ENCODE results near the gene CERS4. TPM values are rescaled to one million over a fixed set of nuclear protein-coding genes. Genes with fewer than 3 reads are reported as not detected.
"Not testable (repeated sequence)": the region's sequence is repeated elsewhere in the genome, so short reads cannot be mapped to it uniquely, and the experiment has no call there.

The CERS4 gene
- total RNA-seq, 1 experiment from 2014 or later = 43.9 TPM

DNA sequence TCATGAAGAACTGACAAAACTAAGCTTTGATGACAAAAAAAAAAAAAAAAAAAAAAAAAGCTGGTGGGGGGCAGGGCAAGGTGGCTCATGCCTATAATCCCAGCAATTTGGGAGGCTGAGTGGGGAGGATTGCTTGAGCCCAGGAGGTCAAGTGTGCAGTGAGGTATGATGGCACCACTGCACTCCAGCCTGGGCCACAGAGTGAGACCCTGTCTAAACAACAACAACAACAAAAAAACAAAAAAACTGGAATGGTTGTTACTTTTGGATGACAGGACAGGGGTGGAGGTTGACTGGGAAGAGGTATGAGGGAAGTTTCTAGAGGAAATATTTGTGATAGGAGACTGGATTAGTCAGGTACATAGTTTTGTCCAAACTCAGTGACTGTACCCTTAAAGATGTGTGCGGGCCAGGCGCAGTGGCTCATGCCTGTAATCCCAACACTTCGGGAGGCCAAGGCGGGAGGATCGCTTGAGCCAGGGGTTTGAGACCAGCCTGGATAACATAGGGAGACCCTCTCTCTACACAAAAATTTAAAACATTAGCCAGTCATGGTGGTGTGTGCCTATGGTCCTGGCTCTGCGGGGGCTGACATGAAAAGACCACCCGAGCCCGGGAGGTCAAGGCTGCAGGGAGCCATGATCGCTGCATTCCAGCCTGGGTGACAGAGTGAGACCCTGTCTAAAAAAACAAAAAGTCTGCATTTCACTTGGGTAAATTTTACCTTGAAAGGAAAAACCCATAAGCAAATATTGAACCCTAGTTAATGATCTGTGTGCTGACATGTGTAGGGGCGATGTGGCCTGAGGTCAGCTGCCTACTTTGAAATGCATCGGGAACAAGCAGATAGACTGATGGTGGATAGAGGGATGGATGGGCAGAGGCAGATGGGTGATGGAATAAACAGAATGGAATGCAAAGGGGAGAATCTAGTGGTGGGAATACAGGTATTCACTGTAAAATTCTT is 37.0 kb downstream of the CERS4 start:
- H3K79me2 ChIP-seq (ENCODE audit: low read length) = no peaks in the 10 kb centered on the region
- no peak overlapping the region for H3K4me2 ChIP-seq (ENCODE audit: low read length)
- ChIA-PET POLR2A (ENCODE audit: unreplicated experiment) (interaction anchor here (0.6 kb wide), 1 partner anchor 134 kb away, joined by 3 read pairs; no protein-coding TSS in a partner anchor), CTCF (interaction anchor here (0.6 kb wide), 1 partner anchor 65 kb away, joined by 3 read pairs; no protein-coding TSS in a partner anchor)
- H3K36me3 ChIP-seq (ENCODE audit: low read depth, low read length) = no peaks in the 10 kb centered on the region
- H3F3A ChIP-seq (ENCODE audit: low read length, unreplicated experiment) = no peaks in the 10 kb centered on the region
- TF ChIP-seq, protein P1, sequence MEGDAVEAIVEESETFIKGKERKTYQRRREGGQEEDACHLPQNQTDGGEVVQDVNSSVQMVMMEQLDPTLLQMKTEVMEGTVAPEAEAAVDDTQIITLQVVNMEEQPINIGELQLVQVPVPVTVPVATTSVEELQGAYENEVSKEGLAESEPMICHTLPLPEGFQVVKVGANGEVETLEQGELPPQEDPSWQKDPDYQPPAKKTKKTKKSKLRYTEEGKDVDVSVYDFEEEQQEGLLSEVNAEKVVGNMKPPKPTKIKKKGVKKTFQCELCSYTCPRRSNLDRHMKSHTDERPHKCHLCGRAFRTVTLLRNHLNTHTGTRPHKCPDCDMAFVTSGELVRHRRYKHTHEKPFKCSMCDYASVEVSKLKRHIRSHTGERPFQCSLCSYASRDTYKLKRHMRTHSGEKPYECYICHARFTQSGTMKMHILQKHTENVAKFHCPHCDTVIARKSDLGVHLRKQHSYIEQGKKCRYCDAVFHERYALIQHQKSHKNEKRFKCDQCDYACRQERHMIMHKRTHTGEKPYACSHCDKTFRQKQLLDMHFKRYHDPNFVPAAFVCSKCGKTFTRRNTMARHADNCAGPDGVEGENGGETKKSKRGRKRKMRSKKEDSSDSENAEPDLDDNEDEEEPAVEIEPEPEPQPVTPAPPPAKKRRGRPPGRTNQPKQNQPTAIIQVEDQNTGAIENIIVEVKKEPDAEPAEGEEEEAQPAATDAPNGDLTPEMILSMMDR (conservative IDR thresholded peaks at IDR 0.05; ENCODE audit: low read depth, low read length) = no peak
- no peaks in the 10 kb centered on the region for H3K9me3 ChIP-seq (ENCODE audit: low read length)
- no peak overlapping the region for H3K27ac ChIP-seq (ENCODE audit: low read length)
- no peak overlapping the region for H3K9ac ChIP-seq (ENCODE audit: low read length)
- no peak overlapping the region for H3K4me3 ChIP-seq (ENCODE audit: low read length)
- no peaks in the 10 kb centered on the region for H3K27me3 ChIP-seq (ENCODE audit: low read length)
- intact Hi-C loops (cut with micrococcal nuclease) = no loop called here
- no peak for ATAC-seq
- no peak overlapping the region for H2AFZ ChIP-seq (ENCODE audit: low read length)
- no peak for DNase-seq
- no peaks in the 10 kb centered on the region for H3K9me2 ChIP-seq (replicated peaks; ENCODE audit: low read length)
- no peaks in the 10 kb centered on the region for H3K4me1 ChIP-seq (ENCODE audit: insufficient read depth, low read length)
- H4K20me1 ChIP-seq (ENCODE audit: low read length) = no peaks in the 10 kb centered on the region
- BruUV-seq (replicated peaks) = no TSS peak

DNA sequence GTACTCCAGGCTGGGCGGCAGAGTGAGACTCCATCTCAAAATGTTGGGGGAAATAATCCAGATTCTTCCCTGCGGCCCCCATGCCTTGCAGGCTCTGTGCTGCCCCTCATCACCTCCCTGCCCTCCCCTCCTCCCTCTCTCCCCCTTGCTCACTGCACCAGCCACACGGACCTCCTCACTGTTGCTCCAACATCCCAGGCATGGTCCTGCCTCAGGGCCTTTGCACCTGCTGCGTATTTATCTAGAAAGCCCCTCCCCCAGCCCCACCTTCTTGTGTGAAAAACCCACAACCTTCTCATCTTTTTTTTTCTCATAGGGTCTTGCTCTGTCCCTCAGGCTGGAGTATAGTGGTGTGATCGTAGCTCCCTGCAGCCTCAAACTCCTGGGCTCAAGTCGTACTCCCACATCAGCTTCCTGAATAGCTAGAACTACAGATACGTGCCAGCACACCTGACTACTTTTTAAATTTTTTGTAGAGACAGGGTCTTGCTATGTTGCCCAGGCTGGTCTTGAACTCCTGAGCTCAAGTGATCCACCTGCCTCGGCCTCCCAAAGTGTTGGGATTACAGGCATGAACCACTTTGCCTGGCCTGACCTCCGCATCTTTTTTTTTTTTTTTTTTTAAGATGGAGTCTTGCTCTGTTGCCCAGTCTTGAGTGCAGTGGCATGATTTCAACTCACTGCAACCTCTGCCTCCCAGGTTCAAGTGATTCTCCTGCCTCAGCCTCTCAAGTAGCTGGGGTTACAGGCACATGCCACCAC is 38.1 kb downstream of the CERS4 start:
- H3K36me3 ChIP-seq (ENCODE audit: low read depth, low read length); H3K9me2 ChIP-seq (replicated peaks; ENCODE audit: low read length); H4K20me1 ChIP-seq (ENCODE audit: low read length); H3K4me2 ChIP-seq (ENCODE audit: low read length); H3F3A ChIP-seq (ENCODE audit: low read length, unreplicated experiment); intact Hi-C loops (cut with micrococcal nuclease); H3K27me3 ChIP-seq (ENCODE audit: low read length); H3K4me3 ChIP-seq (ENCODE audit: low read length); POLR2A ChIA-PET (ENCODE audit: unreplicated experiment); BruUV-seq (replicated peaks); DNase-seq; ATAC-seq; H3K27ac ChIP-seq (ENCODE audit: low read length); H3K79me2 ChIP-seq (ENCODE audit: low read length); H2AFZ ChIP-seq (ENCODE audit: low read length); H3K4me1 ChIP-seq (ENCODE audit: insufficient read depth, low read length); H3K9ac ChIP-seq (ENCODE audit: low read length); H3K9me3 ChIP-seq (ENCODE audit: low read length); CTCF ChIA-PET: not testable (repeated sequence)

DNA sequence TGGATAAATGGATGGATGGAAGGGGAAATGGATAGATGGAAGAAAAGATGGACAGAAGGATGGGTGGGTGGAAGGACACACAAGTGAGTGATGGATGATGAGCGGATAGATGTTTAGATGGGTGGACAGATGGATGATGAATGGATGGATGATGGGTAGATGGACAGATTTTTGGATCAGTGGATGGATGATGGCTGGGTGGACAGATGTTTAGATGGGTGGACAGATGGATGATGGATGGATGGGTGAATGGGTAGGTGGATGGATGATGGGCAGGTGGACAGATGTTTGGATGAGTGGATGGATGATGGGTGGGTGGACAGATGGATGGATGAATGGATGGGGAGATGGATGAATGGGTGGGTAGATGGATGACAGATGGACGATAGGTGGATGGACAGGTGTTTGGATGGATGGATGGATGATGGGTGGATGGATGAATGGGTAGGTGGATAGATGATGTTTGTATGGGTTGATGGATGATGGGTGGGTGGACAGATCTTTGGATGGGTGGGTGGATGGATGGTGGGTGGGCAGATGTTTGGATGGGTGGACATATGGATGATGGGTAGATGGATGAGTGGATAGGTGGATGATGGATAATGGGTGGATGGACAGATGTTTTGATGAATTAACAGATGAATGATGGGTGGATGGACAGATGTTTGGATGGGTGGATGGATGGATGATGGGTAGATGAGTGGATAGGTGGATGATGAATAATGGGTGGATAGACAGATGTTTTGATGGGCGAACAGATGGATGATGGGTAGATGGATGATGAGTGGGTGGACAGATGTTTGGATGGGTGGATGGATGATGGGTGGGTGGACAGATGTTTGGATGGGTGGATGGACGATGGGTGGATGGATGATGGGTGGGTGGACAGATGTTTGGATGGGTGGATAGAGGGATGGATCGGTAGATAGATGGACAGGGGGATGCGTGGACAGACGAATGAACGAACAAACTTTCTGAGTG is 39.5 kb downstream of the CERS4 start:
- CTCF ChIA-PET = interaction anchor here (0.6 kb wide), 1 partner anchor 88 kb away, joined by 3 read pairs; no protein-coding TSS in a partner anchor
- no peak overlapping the region for H3K27ac ChIP-seq (ENCODE audit: low read length)
- intact Hi-C loops (cut with micrococcal nuclease) = no loop called here
- H3K4me2 ChIP-seq (ENCODE audit: low read length) = no peak overlapping the region
- ATAC-seq = no peak
- H3K9me2 ChIP-seq (replicated peaks; ENCODE audit: low read length) = no peaks in the 10 kb centered on the region
- no peaks in the 10 kb centered on the region for H3K4me1 ChIP-seq (ENCODE audit: insufficient read depth, low read length)
- no TSS peak for BruUV-seq (replicated peaks)
- H4K20me1 ChIP-seq (ENCODE audit: low read length) = no peaks in the 10 kb centered on the region
- no peak for DNase-seq
- TF ChIP-seq, protein P1 (conservative IDR thresholded peaks at IDR 0.05; ENCODE audit: low read depth, low read length) = no peak
- no peak for TF ChIP-seq EZH2 (IDR thresholded peaks at IDR 0.05; ENCODE audit: low read length, unreplicated experiment)
- TF ChIP-seq EZH2phosphoT487 (IDR thresholded peaks at IDR 0.05; ENCODE audit: borderline replicate concordance, low read length) = no peak
- no peak overlapping the region for H2AFZ ChIP-seq (ENCODE audit: low read length)
- no peaks in the 10 kb centered on the region for H3F3A ChIP-seq (ENCODE audit: low read length, unreplicated experiment)
- no peaks in the 10 kb centered on the region for H3K36me3 ChIP-seq (ENCODE audit: low read depth, low read length)
- H3K79me2 ChIP-seq (ENCODE audit: low read length) = no peaks in the 10 kb centered on the region
- no peaks in the 10 kb centered on the region for H3K27me3 ChIP-seq (ENCODE audit: low read length)
- no peaks in the 10 kb centered on the region for H3K9me3 ChIP-seq (ENCODE audit: low read length)
- H3K4me3 ChIP-seq (ENCODE audit: low read length) = no peak overlapping the region
- no peak overlapping the region for H3K9ac ChIP-seq (ENCODE audit: low read length)
- POLR2A ChIA-PET (ENCODE audit: unreplicated experiment) = no interaction called here
